BLaER1 treated with 17β-estradiol and CSF1 and Interleukin-3, amounts not matched to agents 10 nM and 100 nM (cell line): ENCODE measurements around the gene ATG4B.
"Not testable (repeated sequence)": the region's sequence is repeated elsewhere in the genome, so short reads cannot be mapped to it uniquely, and the experiment has no call there.

Experiments used
- H3K27ac ChIP-seq, 11 experiments: shearing (Covaris generic); formaldehyde crosslinking; 2 replicates each; pipeline ENCODE4 v1.8.1; 2022
- H3K27me3 ChIP-seq, 11 experiments: shearing (Covaris generic); formaldehyde crosslinking; 2 replicates each; pipeline ENCODE4 v1.8.1; 2022
- H3K36me3 ChIP-seq, 11 experiments: shearing (Covaris generic); formaldehyde crosslinking; 2 replicates each; pipeline ENCODE4 v1.8.1; 2022
- H3K4me1 ChIP-seq, 10 experiments: shearing (Covaris generic); formaldehyde crosslinking; 2 replicates each; pipeline ENCODE4 v1.8.1; 2022
- H3K4me2 ChIP-seq, 11 experiments: shearing (Covaris generic); formaldehyde crosslinking; 2 replicates each; pipeline ENCODE4 v1.8.1; 2022
- H3K4me3 ChIP-seq, 10 experiments: shearing (Covaris generic); formaldehyde crosslinking; 2 replicates each; pipeline ENCODE4 v1.8.1; 2022
- H3K9ac ChIP-seq, 11 experiments: shearing (Covaris generic); formaldehyde crosslinking; 2 replicates each; pipeline ENCODE4 v1.8.1; 2022
- H3K9me3 ChIP-seq, 11 experiments: shearing (Covaris generic); formaldehyde crosslinking; replicated peaks in 1 of 11; 2 replicates each; pipeline ENCODE4 v1.8.1; 2022
- H4K20me1 ChIP-seq, 11 experiments: shearing (Covaris generic); formaldehyde crosslinking; 2 replicates each; pipeline ENCODE4 v1.8.1; 2022
- Cebpa-rat ChIP-seq, 11 experiments: shearing (Covaris generic); IDR thresholded peaks; 2 replicates each; pipeline ENCODE4 v1.8.1; 2022

The ATG4B gene

GRCh38 chr2:241637018-241637794, at the start of gene ATG4B, which contains the start of gene THAP4:
ATG4B (plus strand) TSS chr2:241637693; CDS start chr2:241637715, 22 bp downstream.
THAP4 (minus strand) TSS chr2:241637158; CDS start chr2:241637017, 141 bp downstream.
- H4K20me1 ChIP-seq: peaks cover 54 to 89% (median 69%) of the 10 kb centered on the region in 11 experiments; a peak in 21 of 22 replicates
- H3K9ac ChIP-seq: peak within 1 kb of the TSS; percentile 96 to 100 (median 99)
- peaks cover 38 to 66% (median 43%) of the 10 kb centered on the region in 10 experiments for H3K4me1 ChIP-seq
- peak within 1 kb of the TSS; percentile 97 to 100 (median 99) for H3K27ac ChIP-seq
- peaks cover 36 to 54% (median 52%) of the 10 kb centered on the region in 11 experiments for H3K36me3 ChIP-seq
- H3K27me3 ChIP-seq: no peaks in the 10 kb centered on the region
- peak within 1 kb of the TSS; percentile 70 to 97 (median 88) for H3K4me3 ChIP-seq
- peak within 1 kb of the TSS; percentile 84 to 99 (median 92) for H3K4me2 ChIP-seq
- TF ChIP-seq Cebpa-rat (IDR thresholded peaks at IDR 0.05): no peak
- H3K9me3 ChIP-seq: peaks cover 8 to 19% (median 14%) of the 10 kb centered on the region in 11 experiments; a peak in 21 of 22 replicates

GRCh38 chr2:241589863-241590262, 47.6 kb upstream of the ATG4B start:
- Histone ChIP-seq H3K36me3 (peaks cover 89 to 100% (median 98%) of the 10 kb centered on the region in 11 experiments), H4K20me1 (peaks cover 0 to 28% (median 8%) of the 10 kb centered on the region in 11 experiments; a peak in 12 of 22 replicates)
- H3K27me3 ChIP-seq: not testable (repeated sequence)

GRCh38 chr2:241590496-241591455, 46.7 kb upstream of the ATG4B start:
- H3K4me1 ChIP-seq, H3K27ac ChIP-seq, H3K4me2 ChIP-seq, H3K9ac ChIP-seq, H3K4me3 ChIP-seq, H3K27me3 ChIP-seq: not testable (repeated sequence)
- Histone ChIP-seq H3K9me3 (peaks cover 32 to 46% (median 40%) of the 10 kb centered on the region in 11 experiments), H3K36me3 (peaks cover 89 to 100% (median 98%) of the 10 kb centered on the region in 11 experiments), H4K20me1 (peaks cover 0 to 31% (median 11%) of the 10 kb centered on the region in 11 experiments; a peak in 13 of 22 replicates)

More at GRCh38 chr2:241589863-241590262, 47.6 kb upstream of the ATG4B start:
- H3K4me1 ChIP-seq, H3K4me3 ChIP-seq, H3K9ac ChIP-seq, H3K4me2 ChIP-seq, H3K27ac ChIP-seq: not testable (repeated sequence)
- H3K9me3 ChIP-seq: peaks cover 41 to 55% (median 49%) of the 10 kb centered on the region in 11 experiments

GRCh38 chr2:241592126-241592845, 45.2 kb upstream of the ATG4B start:
- H3K4me3 ChIP-seq: no peak overlapping the region
- TF ChIP-seq Cebpa-rat (IDR thresholded peaks at IDR 0.05): no peak
- H3K27ac ChIP-seq: no peak overlapping the region
- peaks cover 17 to 31% (median 25%) of the 10 kb centered on the region in 11 experiments for H3K9me3 ChIP-seq
- peaks cover 88 to 100% (median 96%) of the 10 kb centered on the region in 11 experiments for H3K36me3 ChIP-seq
- H3K9ac ChIP-seq: 0 out of 22 replicates have a peak overlapping the region, but pooled peaks of 1 of the 11 experiments have one; percentile 9
- peaks cover 0 to 36% (median 14%) of the 10 kb centered on the region in 11 experiments; a peak in 13 of 22 replicates for H4K20me1 ChIP-seq
- no peak overlapping the region for H3K4me2 ChIP-seq
- no peaks in the 10 kb centered on the region for H3K27me3 ChIP-seq
- peaks cover 0 to 6% (median 4%) of the 10 kb centered on the region in 10 experiments; a peak in 6 of 20 replicates for H3K4me1 ChIP-seq

- Histone ChIP-seq H3K27me3 (no peaks in the 10 kb centered on the region), H3K27ac (no peak overlapping the region), H3K9ac (no peak overlapping the region), H3K4me3 (no peak overlapping the region), H3K9me3 (peaks cover 8 to 23% (median 16%) of the 10 kb centered on the region in 11 experiments), H3K36me3 (peaks cover 90 to 100% (median 98%) of the 10 kb centered on the region in 11 experiments), H3K4me1 (peaks cover 0 to 9% (median 4%) of the 10 kb centered on the region in 10 experiments; a peak in 8 of 20 replicates), H3K4me2 (no peak overlapping the region), H4K20me1 (peaks cover 0 to 46% (median 17%) of the 10 kb centered on the region in 11 experiments; a peak in 15 of 22 replicates)
- TF ChIP-seq Cebpa-rat (IDR thresholded peaks at IDR 0.05): no peak
Observed at GRCh38 chr2:241593271-241593670, 44.2 kb upstream of the ATG4B start.

DNA sequence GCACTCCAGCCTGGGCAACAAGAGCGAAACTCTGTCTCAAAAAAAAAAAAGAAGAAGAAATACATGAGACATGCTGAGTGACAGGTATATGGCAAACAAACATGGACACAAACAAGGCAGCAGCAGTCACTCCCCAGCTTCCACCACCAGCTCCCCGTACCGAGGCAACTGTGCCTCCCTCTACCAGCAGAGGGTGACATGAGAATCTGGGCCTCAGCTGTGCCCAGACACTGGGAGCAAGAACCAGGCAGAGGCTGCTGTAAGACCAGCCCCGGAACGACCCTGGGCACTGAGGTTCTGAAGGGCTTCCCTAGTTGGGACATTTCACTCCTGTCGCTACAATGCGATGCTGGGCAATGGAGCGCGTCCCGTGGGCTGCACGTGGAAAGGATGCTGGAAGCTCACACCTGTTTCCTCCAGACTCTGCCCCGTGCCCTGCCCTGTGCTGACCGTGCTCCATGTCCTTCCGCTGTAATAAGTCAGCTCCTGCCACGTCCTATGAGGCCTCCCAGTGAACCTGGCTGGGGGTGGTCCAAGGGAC, 41.8 kb upstream of the ATG4B start:
- 0 out of 22 replicates have a peak overlapping the region, but pooled peaks of 1 of the 11 experiments have one; percentile 29 for H3K9ac ChIP-seq
- peaks cover 87 to 100% (median 96%) of the 10 kb centered on the region in 11 experiments for H3K36me3 ChIP-seq
- no peaks in the 10 kb centered on the region for H3K27me3 ChIP-seq
- no peak overlapping the region for H3K27ac ChIP-seq
- H3K4me3 ChIP-seq: no peak overlapping the region
- H3K9me3 ChIP-seq: no peaks in the 10 kb centered on the region
- H4K20me1 ChIP-seq: peaks cover 0 to 55% (median 23%) of the 10 kb centered on the region in 11 experiments; a peak in 15 of 22 replicates
- 0 out of 22 replicates have a peak overlapping the region, but pooled peaks of 1 of the 11 experiments have one; percentile 1 for H3K4me2 ChIP-seq
- H3K4me1 ChIP-seq: peaks cover 0 to 11% (median 4%) of the 10 kb centered on the region in 10 experiments; a peak in 8 of 20 replicates
- TF ChIP-seq Cebpa-rat (IDR thresholded peaks at IDR 0.05): no peak

DNA sequence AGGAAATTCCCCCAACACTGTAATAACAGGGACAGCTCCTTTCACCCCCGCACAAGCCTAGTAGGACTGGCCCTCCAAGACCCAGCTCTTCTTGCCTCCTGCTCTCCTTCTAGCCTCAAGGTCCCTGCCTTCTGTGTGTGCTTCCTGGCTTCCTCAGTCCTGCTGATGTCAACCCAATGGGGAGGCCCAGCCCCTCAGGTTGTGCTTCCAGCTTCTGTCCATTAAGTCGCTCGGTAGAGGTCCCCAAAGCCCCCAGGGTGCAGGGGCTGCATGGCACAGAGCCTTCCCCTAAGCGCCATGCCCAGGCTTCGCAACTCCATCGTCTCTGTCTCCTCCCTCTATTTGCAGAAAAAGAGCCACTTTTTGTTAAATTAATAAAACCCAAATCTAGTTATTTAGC, 39.9 kb upstream of the ATG4B start:
- no peak for TF ChIP-seq Cebpa-rat (IDR thresholded peaks at IDR 0.05)
- Histone ChIP-seq H3K4me1 (peaks cover 0 to 11% (median 4%) of the 10 kb centered on the region in 10 experiments; a peak in 8 of 20 replicates), H3K27me3 (no peaks in the 10 kb centered on the region), H3K4me2 (no peak overlapping the region), H3K9me3 (no peaks in the 10 kb centered on the region), H3K9ac (no peak overlapping the region), H3K4me3 (no peak overlapping the region), H3K36me3 (peaks cover 92 to 100% (median 96%) of the 10 kb centered on the region in 11 experiments), H4K20me1 (peaks cover 0 to 57% (median 16%) of the 10 kb centered on the region in 11 experiments; a peak in 15 of 22 replicates), H3K27ac (no peak overlapping the region)
